ENCODE measurements around the gene DCAF8L2.

GRCh38 chrX:27715610-27716009 is 125.5 kb downstream of the DCAF8L2 start:
- TF ChIP-seq ZBTB7A (IDR thresholded peaks at IDR 0.05; ENCODE audit: low read depth) (no peak), CEBPB (IDR thresholded peaks at IDR 0.05) (no peak)

Measured in Ishikawa (cell line).